GM20431 (cell line): ENCODE results near the gene BNC2.

ENCODE experiments used
- in situ Hi-C: fragments of 300-500 bp; cut with MseI, MboI; formaldehyde crosslinking; loops from one replicate; pipeline ENCODE4 v1.15.0; 2020; ENCODE audit warnings: low sequenced_read_pairs; ENCODE audit not compliant: unreplicated experiment

The BNC2 gene

GRCh38 chr9:16532681-16533450, 337.6 kb downstream of the BNC2 start:
- in situ Hi-C loops, result no loop called here

DNA sequence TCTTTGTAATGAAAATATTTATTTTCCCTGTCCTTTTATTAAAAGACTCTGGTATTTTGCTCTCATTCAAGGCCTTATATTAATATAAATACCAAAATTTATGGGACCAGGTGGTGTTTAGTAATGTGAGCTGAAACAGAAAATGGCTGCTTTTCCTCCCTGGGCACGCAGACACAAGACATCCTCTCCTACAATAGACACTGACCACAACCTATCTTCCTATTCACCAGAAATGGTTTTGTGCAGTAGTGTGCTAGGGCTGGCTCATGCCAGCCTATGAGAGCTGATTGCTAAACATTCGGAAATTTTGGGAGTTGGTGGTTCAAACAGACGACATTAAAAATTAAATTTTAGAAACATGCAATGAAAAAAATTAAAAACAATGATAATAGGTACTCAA, 338.2 kb downstream of the BNC2 start:
- in situ Hi-C loops, result no loop called here

DNA sequence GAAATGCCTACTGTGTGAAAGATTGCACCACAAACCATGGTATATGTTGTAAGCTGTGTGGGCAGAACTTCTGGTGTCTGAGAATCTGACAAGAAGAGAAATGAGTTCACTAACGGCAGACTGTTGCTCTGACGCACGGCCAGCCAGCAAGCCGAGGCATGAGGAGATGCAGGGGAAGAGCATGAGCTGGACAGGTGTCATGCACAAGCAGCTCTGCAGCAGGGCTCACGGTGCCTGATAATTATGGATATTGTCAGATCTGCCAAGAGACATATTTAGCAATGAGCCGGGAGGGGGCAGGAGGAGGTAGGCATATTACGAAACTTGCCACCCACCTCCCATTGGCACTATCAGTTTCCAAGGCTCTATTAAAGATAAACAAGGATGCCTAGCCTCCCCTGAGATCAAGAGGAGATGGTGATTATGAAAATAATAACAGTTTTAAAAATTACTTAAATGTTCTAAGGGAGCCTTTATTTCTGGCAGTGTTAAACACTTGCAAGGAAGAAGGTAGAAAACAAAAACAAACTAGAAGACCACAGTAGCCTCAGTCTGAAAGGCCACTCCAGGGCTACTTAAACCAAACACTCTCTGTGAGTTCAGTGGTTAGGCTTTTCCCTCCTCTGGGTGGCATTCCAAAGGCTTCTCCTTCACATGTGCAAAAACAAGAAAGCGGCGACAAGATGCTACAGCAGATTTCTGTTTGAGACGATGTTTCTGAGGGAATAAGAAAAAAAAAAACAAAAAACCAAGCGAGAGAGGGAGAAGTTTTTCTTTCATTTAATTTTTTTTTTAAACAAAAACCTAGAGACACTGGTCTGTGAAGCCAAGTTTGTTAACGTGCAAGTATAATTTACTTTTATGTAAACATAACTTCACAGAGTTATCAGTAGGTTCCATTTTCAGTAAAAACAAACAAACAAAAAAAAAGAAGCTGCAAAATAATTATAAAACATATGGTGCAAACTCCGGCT, 339.5 kb downstream of the BNC2 start:
- in situ Hi-C loops, result no loop called here

- in situ Hi-C loops, result no loop called here
Measured at GRCh38 chr9:16527573-16527972, 342.9 kb downstream of the BNC2 start.

- in situ Hi-C loops, result no loop called here
Measured at GRCh38 chr9:16526380-16526779, 344.1 kb downstream of the BNC2 start.

- in situ Hi-C loops, result no loop called here
Measured at GRCh38 chr9:16524823-16525222, 345.6 kb downstream of the BNC2 start.

GRCh38 chr9:16524078-16524477, 346.4 kb downstream of the BNC2 start:
- in situ Hi-C loops, result no loop called here

- in situ Hi-C loops, result no loop called here
Measured at GRCh38 chr9:16521868-16522411, 348.5 kb downstream of the BNC2 start.

GRCh38 chr9:16519001-16519400, 351.5 kb downstream of the BNC2 start:
- in situ Hi-C loops, result no loop called here

DNA sequence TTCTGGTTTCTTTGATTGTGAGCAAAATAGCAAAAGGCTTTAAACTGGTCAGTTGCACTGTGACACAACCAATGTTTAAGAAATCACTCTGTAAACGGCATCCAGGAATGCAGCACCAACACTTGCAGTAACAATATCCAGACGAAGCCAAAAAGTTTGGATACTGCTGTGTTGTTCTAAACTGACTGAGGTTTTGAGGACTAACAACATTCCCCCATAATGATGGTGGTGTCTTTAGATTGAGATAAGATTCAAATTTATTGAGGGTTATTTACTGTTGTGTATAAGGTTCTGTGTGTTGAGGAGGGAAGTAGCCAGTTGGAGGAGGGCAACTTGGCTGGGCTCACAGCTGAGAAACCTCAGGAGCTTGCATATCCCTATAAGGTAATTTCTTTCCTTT, 353.6 kb downstream of the BNC2 start:
- in situ Hi-C loops, result no loop called here

DNA sequence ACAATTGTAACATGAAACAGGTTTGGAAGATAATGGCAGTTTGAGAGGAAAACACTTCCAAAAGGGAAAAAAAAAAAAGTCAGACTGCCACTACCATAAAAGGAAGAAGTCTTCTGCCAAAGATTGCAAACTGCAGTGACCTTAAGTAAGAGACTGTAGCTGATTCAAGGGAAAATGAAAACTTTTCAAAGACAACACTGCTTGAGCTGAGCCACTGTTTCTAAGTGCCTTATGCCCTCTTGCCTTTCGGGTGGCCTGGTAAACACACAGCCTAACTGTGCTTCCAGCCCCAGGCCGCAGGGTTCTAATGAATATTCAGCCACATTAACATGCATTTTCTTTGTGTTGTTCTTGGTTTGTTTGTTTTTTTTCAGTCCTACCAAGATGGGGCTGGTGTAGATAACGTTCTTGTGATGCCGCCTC, 354.6 kb downstream of the BNC2 start:
- in situ Hi-C loops, result no loop called here

- in situ Hi-C loops, result no loop called here
Measured at GRCh38 chr9:16515207-16515606, 355.3 kb downstream of the BNC2 start.

GRCh38 chr9:16514131-16514530, 356.3 kb downstream of the BNC2 start:
- in situ Hi-C loops, result no loop called here

GRCh38 chr9:16512281-16512680, 358.2 kb downstream of the BNC2 start:
- in situ Hi-C loops, result no loop called here

DNA sequence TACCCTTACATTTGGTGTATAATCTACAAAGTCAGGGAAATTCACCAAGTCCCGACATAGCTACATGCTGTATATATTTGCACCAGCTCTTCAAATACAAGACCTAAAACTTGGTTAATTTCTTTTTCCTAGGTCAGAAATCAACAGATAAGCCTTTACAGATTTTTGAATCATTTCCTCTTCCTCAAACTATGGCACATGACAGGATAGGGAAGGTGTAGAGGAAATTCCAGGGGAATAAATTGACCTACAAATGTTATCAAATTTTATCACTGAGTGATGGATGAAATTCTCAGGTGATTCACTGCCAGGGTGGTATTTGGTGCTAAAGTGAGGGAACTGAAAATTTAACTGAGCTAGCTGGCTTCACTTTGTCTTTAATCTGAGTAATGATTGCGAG, 360.0 kb downstream of the BNC2 start:
- in situ Hi-C loops, result no loop called here

DNA sequence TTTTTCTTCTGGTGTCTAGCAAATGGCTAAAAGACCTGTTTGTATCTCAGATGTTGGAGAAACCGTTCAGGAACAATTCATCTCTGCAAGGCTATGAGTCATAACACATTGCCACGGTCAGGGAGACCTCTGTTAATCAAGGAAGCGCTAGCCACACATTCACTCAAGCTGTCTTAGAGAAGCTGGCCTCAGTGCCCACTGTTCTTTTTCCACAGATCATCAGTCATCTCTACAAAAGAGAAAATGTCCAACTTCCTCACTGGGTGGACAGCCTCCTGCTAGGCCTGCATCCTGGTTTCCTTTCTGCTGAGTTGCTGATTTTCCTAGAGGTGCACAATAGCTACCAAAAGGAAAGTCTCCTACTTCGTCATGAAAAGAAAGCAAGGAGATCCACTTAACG, 360.5 kb downstream of the BNC2 start:
- in situ Hi-C loops, result no loop called here

GRCh38 chr9:16505199-16505598, 365.3 kb downstream of the BNC2 start:
- in situ Hi-C loops, result no loop called here

- in situ Hi-C loops, result no loop called here
Measured at GRCh38 chr9:16501726-16502125, 368.7 kb downstream of the BNC2 start.

- in situ Hi-C loops, result no loop called here
Measured at GRCh38 chr9:16501141-16501540, 369.3 kb downstream of the BNC2 start.

- in situ Hi-C loops, result no loop called here
Measured at GRCh38 chr9:16500386-16500785, 370.1 kb downstream of the BNC2 start.

GRCh38 chr9:16499892-16500291, 370.6 kb downstream of the BNC2 start:
- in situ Hi-C loops, result no loop called here
